NCI-H69 (cell line): ENCODE measurements around the gene AUH.

Experiments used
- DNase-seq: peaks from one replicate; lab custom pipeline; 2025; lab: John Stamatoyannopoulos, UW

AUH gene

GRCh38 chr9:91338681-91339080 is 23.0 kb downstream of the AUH start:
- no peak for DNase-seq

- DNase-seq: no peak
Measured at GRCh38 chr9:91336786-91337185, 24.9 kb downstream of the AUH start.

DNA sequence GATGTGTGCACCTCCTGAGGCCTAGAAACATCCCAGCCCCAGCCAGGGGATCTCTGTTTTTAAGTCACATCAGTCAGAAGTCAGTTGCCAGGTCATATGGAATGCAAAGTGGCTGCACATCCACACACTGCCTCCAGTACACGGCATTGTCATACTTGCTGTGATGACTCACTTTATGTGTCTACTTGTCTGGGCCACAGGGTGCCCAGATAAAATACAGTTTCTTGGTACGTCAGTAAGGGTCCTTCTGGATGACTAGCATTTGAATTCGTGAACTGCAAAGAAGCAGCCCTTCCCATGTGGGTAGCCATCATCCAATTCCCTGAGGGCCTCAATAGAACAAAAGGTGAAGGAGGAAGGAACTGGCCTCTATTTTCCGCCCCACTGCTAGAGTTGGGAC is 27.7 kb downstream of the AUH start:
- DNase-seq: peak; percentile 48

DNA sequence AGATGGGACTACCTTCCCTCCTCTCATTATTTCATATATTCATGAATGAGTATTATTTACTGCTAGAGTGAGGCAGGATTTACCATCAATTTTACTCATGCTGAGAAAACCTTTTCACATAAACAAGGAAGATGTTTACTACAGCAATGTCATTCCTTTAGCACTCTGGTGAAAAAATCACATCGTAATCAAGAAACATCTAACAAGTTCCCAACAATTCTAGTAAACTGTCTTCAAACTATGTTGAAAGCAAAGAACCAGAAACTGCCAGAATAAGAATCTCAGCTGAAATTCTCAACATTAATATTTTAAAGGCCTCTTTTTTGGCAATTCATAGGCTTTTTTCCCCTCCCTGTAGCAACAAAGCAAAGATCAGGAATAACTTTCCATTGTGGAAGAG is 28.2 kb downstream of the AUH start:
- DNase-seq: no peak

- no peak for DNase-seq
Measured at GRCh38 chr9:91332546-91333231, 29.0 kb downstream of the AUH start.

DNA sequence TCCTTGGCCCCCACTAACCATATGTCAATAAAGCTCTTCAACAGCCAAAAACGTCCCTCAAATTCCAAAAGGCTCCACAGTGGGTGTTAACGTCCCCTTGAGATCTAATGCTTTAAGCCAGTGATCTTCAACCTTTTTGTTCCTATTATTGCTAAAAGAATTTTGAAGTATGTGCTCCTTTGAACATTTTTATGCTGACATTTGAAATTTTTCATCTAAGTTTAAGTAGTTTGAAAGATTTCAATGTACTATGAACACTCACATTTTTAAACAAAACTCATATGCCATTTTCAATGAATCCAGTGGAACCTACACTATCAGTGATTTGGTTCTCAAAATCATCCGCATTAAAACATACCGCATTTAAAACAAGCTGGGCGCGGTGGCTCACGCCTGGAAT is 29.9 kb downstream of the AUH start:
- no peak for DNase-seq

DNA sequence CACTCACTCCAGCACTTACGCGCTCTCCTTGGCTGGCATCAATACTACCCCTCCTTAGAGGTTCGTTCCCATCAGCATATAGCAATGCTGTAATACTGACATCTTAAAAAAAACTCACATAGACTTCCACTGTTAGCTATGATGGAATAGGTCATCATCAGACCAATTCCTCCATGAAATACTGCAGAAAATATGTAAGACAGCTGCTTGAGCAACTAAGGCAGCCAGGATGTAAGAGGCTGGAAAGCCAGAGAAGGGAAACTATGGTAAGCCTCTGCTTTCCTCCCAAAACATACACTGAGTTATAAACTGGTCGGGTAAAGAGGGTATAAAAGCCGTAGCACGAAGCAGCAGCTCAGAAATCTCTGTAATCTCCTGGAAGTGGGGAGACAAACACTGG is 33.5 kb downstream of the AUH start:
- no peak for DNase-seq

DNA sequence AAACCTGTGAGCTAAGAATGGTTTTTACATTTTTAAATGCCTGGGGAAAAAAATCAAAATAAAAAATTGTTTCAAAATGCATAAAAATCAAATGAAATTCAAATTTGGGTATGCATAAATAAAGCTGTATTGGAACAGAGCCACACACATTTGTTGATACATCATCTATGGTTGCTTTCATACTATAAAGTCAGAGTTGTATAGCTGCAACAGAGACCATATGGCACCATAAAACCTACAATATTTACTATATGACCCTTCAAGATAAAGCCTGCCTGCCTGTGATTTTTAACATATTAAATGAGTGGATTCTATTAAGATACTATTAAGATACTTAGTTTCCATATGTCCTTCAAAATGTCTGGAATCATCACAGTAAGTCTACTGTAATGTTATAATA is 40.0 kb downstream of the AUH start:
- peak; percentile 27 for DNase-seq

GRCh38 chr9:91320299-91320698 is 41.4 kb downstream of the AUH start:
- no peak for DNase-seq

DNA sequence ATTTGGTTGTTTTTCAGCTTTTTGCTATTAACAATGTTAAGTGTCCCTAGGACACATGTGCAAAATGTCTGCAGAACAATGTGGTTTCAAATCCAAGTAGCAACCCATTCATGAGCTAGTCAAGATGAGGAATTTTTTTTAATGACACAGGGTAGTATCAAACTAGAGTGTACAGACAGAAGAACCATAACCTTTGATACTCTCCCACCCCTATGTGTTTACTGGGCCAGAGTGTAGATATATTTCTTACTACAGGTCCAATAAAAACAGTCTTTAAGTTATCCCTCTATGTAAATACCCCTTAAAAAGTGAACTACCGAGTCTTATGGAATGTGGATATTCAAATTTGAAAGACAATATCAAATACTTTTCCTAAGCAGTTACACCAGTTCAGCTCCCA is 45.6 kb downstream of the AUH start:
- no peak for DNase-seq

DNA sequence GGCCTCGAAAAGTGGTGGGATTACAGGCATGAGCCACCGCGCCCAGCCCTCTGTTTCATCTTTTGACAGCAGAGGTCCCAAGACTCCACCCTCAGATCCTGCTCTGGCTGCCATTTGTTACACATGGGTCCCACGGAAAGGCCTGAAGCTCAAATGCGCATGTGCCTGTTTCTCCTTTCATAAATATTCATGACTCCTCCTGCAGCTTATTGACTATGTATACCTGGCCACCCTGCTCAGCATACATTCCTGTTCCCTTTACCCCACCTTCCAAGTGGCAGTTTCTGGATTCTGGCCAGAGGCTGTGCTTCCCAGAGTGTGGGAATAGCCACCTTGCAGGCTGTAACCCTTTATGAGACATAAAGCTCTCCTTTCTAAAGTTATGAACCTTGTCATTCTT is 46.5 kb downstream of the AUH start:
- DNase-seq: peak; percentile 19

- DNase-seq: no peak
Measured at GRCh38 chr9:91312717-91313325, 48.9 kb downstream of the AUH start.

DNA sequence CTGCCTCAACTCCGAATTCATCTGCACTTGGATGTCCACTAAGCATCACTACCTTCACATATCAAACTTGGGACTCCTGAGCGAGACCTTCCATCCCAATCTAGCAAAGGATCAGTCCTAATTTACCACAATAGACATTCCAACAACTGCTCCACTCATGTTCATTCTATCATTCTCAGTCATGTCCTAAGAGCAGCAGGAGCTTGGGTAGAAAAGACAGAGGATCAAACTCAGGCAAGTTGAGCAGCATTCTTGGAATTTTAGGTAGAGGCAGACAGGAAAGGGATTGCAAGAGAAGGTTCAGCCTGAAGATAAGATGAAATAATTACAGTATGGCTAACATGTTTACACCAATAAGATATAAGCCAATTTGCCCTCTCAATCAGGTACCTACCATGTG is 51.7 kb downstream of the AUH start:
- DNase-seq: no peak

DNA sequence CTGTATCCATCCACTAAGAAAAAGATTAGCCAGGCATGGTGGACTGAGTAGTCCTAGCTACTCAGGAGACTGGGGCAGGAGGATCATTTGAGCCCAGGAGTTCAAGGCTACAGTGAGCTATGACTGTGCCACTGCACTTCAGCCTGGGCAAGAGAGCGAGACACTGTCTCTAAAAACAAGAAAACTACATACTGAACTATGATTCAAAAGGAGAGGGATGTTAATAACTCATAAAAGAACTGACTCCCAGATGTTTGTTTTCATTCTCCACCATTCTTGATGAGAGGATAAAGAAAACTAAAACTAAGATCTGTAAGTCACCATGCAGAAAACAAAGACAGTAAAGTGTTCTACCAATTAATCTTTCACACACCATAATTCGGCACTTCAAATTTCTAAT is 53.5 kb downstream of the AUH start:
- no peak for DNase-seq

DNA sequence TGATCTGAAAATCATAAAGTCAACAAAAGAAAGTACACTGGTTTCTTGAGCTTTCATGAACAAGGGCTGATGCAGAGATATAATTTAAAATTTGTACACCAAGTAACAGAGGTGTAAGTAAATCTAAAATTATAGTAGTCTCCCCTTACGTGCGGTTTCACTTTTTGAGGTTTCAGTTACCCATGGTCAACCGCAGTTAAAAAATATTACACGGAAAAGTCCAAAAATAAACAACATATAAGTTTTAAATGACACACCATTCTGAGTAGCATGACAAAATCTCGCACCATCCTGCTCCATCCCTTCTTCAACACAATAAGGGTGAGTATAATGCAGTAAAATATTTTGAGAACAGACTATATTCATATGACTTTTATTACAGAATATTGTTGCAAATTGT is 54.4 kb downstream of the AUH start:
- DNase-seq: no peak

GRCh38 chr9:91306296-91306630 is 55.5 kb downstream of the AUH start:
- DNase-seq: no peak

DNA sequence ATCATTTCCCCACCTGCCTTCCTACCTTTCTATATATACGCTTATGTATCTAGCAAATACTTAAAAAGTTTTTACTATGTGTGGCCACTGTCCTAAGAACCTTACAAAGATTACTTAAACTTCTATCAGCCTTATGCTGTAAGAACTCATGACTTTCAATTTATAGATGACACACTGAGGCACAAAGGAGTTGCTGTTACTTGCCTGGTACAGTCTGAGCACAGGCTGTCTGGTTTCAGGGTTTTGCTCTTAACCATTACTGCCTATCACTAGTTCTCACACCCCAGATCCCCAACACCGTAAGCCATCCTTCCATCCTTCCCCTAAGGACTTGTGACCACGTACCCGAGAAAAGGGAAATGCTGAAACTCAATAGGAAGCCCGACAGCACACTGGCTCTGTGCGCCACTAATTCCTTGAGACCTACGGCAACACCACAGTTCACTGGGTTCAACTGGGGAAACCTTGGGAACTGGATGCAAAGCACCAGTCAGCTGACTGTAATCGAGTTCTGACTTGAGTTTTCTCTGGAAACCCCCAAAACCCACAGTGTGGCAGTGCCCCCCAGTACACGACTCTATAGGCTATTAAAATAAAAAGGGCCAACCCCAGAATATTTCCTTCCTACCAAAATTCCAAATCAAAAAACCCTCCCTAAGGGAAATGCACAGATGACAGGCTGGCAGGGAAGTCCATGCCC is 56.0 kb downstream of the AUH start:
- DNase-seq: no peak

DNA sequence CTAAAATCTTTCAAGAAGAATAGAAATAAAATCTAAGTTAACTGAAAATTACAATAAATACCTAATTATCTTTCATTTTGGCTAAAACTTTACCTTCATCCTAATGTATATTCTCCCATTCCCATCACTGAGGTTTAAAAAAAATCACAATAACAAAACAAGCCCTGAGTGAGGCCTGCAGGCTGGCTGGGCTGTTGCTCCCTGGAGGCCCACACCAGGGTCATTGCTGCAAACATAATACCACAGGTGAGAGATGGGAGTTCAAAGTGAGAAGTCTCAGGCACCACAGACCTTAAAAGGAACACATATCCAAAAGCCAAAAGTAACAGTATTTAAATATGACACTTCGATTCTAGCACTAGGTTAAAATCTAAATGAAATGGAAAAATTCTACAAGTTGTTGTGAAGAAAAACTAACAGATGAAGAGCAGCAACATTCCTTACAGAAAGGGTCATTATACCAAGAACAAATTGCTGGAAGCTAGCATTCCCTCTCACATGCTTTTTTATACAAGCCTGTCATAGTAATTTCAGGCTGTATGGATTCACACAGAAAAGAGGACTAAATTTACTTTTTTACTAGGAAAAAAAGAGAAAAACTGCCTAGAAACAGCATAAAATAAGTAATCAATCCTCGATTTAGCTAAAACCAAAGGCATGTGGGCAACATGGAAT is 57.8 kb downstream of the AUH start:
- no peak for DNase-seq

- peak; percentile 26 for DNase-seq
Measured at GRCh38 chr9:91302831-91303230, 58.9 kb downstream of the AUH start.

GRCh38 chr9:91301161-91301560 is 60.6 kb downstream of the AUH start:
- no peak for DNase-seq

- DNase-seq: no peak
Measured at GRCh38 chr9:91298311-91298710, 63.4 kb downstream of the AUH start.

DNA sequence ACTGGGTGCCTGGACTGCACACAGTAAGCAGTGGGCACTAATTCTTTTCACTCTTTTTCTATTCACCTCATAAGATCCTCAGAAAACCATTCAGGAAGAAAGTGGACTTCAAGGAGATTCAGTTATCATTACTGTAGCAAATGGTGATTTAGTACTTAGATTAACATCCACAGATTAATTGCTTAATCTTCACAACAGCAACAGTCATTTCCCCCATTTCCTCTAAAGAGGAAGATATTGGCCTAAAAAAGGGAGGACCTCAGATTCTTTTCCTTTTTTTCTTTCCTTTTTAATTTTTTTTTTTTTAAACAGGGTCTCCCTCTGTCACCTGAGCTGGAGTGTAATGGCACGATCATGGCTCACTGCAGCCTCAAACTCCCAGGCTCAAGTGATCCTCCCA is 64.4 kb downstream of the AUH start:
- no peak for DNase-seq

DNA sequence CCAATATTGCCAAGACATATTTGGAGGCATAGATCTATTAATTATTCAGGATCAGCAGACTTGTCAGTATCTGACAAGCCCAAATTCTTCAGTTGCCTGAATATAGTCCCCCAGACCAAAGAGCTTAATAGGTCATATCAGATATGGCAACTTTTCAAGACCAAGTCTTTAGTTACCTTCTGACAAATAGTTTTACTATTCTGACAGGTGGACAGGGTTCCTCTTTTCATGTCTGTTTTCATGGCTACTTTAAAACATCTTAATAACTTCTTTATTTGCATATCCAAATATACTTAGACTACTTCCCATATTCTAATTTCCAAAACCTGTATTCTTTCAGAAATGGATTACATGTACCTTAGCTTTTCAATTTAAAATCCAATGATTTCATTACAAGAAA is 65.4 kb downstream of the AUH start:
- DNase-seq: no peak
